CD8-positive, alpha-beta memory T cell (primary cell): ENCODE measurements around the gene OTOA. TPM values are rescaled to one million over a fixed set of nuclear protein-coding genes. Genes with fewer than 3 reads are reported as not detected.
"Not testable (repeated sequence)": the region's sequence is repeated elsewhere in the genome, so short reads cannot be mapped to it uniquely, and the experiment has no call there.

Experiments
- CTCF ChIA-PET: fragments of 350-600 bp; sonication (Branson Sonifier 250); formaldehyde crosslinking; loops from one replicate; lab custom pipeline; 2021; ENCODE audit warnings: antibody characterized with exemption; lab: Charles Lee
- POLR2A ChIA-PET: fragments of 350-600 bp; sonication (Branson Sonifier 250); formaldehyde crosslinking; loops from one replicate; lab custom pipeline; 2021; ENCODE audit warnings: antibody characterized with exemption; lab: Charles Lee
- DNase-seq, 5 donors: peaks; one replicate each; pipeline versions ENCODE4 v3.0.0 to v3.0.0-alpha.2; 2020 to 2022; ENCODE audit warnings: mixed read lengths in 1 of 5
- H3K27ac ChIP-seq: one replicate; pipeline ENCODE4 v1.7.0; 2013; ENCODE audit warnings: low read depth, mild to moderate bottlenecking, low read length, moderate library complexity
- H3K27me3 ChIP-seq: 2 replicates; pipeline ENCODE4 v1.7.0; 2013; ENCODE audit warnings: low read length, mild to moderate bottlenecking; ENCODE audit not compliant: insufficient read depth, poor library complexity, severe bottlenecking
- H3K36me3 ChIP-seq: 2 replicates; pipeline ENCODE4 v1.7.0; 2013; ENCODE audit warnings: mild to moderate bottlenecking, low read length, moderate library complexity; ENCODE audit not compliant: insufficient read depth
- H3K4me1 ChIP-seq: 2 replicates; pipeline ENCODE4 v1.7.0; 2013; ENCODE audit warnings: mild to moderate bottlenecking, low read length, moderate library complexity; ENCODE audit not compliant: insufficient read depth
- H3K4me3 ChIP-seq: 2 replicates; pipeline ENCODE4 v1.7.0; 2013; ENCODE audit warnings: mild to moderate bottlenecking, low read length
- H3K9me3 ChIP-seq: 2 replicates; pipeline ENCODE4 v1.7.0; 2013; ENCODE audit warnings: mild to moderate bottlenecking, low read length
- H3K27ac Mint-ChIP-seq, 8 donors: one replicate each; pipeline ENCODE4 v1.8.0; 2020 to 2021; ENCODE audit warnings: mixed read lengths in 8 of 8, mild to moderate bottlenecking in 6 of 8, inconsistent platforms in 3 of 8, moderate library complexity in 3 of 8
- H3K27me3 Mint-ChIP-seq, 2 donors: one replicate each; pipeline ENCODE4 v1.8.0; 2020 to 2021; ENCODE audit warnings: mixed read lengths in 2 of 2, mild to moderate bottlenecking in 1 of 2, moderate library complexity in 1 of 2
- H3K36me3 Mint-ChIP-seq, 3 donors: one replicate each; pipeline ENCODE4 v1.8.0; 2020 to 2021; ENCODE audit warnings: mixed read lengths in 3 of 3, inconsistent platforms in 1 of 3, mild to moderate bottlenecking in 1 of 3
- H3K4me1 Mint-ChIP-seq, 3 donors: one replicate each; pipeline ENCODE4 v1.8.0; 2020 to 2021; ENCODE audit warnings: mixed read lengths in 3 of 3, inconsistent platforms in 1 of 3, mild to moderate bottlenecking in 1 of 3
- H3K4me3 Mint-ChIP-seq, 7 donors: one replicate each; pipeline ENCODE4 v1.8.0; 2020 to 2021; ENCODE audit warnings: mixed read lengths in 7 of 7, mild to moderate bottlenecking in 6 of 7, moderate library complexity in 4 of 7, inconsistent platforms in 2 of 7
- H3K9me3 Mint-ChIP-seq, 5 donors: one replicate each; pipeline ENCODE4 v1.8.0; 2020 to 2022; ENCODE audit warnings: mixed read lengths in 5 of 5, mild to moderate bottlenecking in 3 of 5, moderate library complexity in 2 of 5, inconsistent platforms in 1 of 5
- polyA plus RNA-seq: library from polyadenylated mRNA; unstranded; fragments of 300-500 nt; fragmentation: Illumina TruSeq; gene quantifications from one replicate; pipeline ENCODE4 v1.2.3, GENCODE V29; 2021
- total RNA-seq, 2 experiments: library from RNA; stranded (reverse); gene quantifications; one replicate each; pipeline ENCODE4 v1.2.3, GENCODE V29; 2021

The OTOA gene
- total and polyA plus RNA-seq, 3 experiments from 2014 or later: 0.09 TPM; not detected in 1

- Mint-ChIP-seq H3K27ac (peak overlapping the region in 2 of 8 donors; percentile 42 to 54), H3K36me3 (peaks cover 0 to 19% (median 2%) of the 10 kb centered on the region in 3 donors), H3K4me1 (peaks cover 47 to 69% (median 60%) of the 10 kb centered on the region in 3 donors)
- H3K27me3 Mint-ChIP-seq, H3K36me3 ChIP-seq, H3K4me3 ChIP-seq, H3K9me3 ChIP-seq, H3K9me3 Mint-ChIP-seq, H3K27me3 ChIP-seq, POLR2A ChIA-PET, H3K27ac ChIP-seq, H3K4me3 Mint-ChIP-seq, DNase-seq: not testable (repeated sequence)
- H3K4me1 ChIP-seq: peaks cover 45% of the 10 kb centered on the region
- CTCF ChIA-PET: interaction anchor here (1.1 to 2.8 kb wide), 2 partner anchors 8 to 11 kb away, joined by 5 to 23 read pairs; no protein-coding TSS in a partner anchor
Measured at GRCh38 chr16:21649826-21650406, 13.9 kb upstream of the OTOA start.

GRCh38 chr16:21650521-21650920 is 13.2 kb upstream of the OTOA start:
- Mint-ChIP-seq H3K4me3 (no peak overlapping the region), H3K9me3 (no peaks in the 10 kb centered on the region)
- no peak overlapping the region for H3K4me3 ChIP-seq

GRCh38 chr16:21651515-21651914 is 12.3 kb upstream of the OTOA start:
- H3K36me3 ChIP-seq: peaks cover 8% of the 10 kb centered on the region
- Mint-ChIP-seq H3K4me3 (no peak overlapping the region), H3K27me3 (no peaks in the 10 kb centered on the region), H3K9me3 (no peaks in the 10 kb centered on the region), H3K36me3 (peaks cover 0 to 31% (median 2%) of the 10 kb centered on the region in 3 donors), H3K27ac (peak overlapping the region in 3 of 8 donors; percentile 7 to 87 (median 50)), H3K4me1 (peaks cover 34 to 57% (median 48%) of the 10 kb centered on the region in 3 donors)
- ChIA-PET CTCF (interaction anchor here (0.8 to 1.4 kb wide), 3 partner anchors 11 to 57 kb away, joined by 3 to 6 read pairs (median 5); no protein-coding TSS in a partner anchor), POLR2A (no interaction called here)
- no peaks in the 10 kb centered on the region for H3K9me3 ChIP-seq
- no peak for DNase-seq
- H3K4me1 ChIP-seq: peaks cover 33% of the 10 kb centered on the region
- H3K4me3 ChIP-seq: no peak overlapping the region
- H3K27me3 ChIP-seq: no peaks in the 10 kb centered on the region
- H3K27ac ChIP-seq: no peak overlapping the region

More at GRCh38 chr16:21650521-21650920, 13.2 kb upstream of the OTOA start:
- H3K9me3 ChIP-seq: no peaks in the 10 kb centered on the region
- peaks cover 5% of the 10 kb centered on the region for H3K36me3 ChIP-seq
- Mint-ChIP-seq H3K36me3 (peaks cover 0 to 22% (median 2%) of the 10 kb centered on the region in 3 donors), H3K27me3 (no peaks in the 10 kb centered on the region), H3K27ac (peak overlapping the region in 2 of 8 donors; percentile 23 to 28), H3K4me1 (peaks cover 43 to 63% (median 54%) of the 10 kb centered on the region in 3 donors)
- POLR2A ChIA-PET: no interaction called here
- H3K4me1 ChIP-seq: peaks cover 43% of the 10 kb centered on the region
- DNase-seq: no peak
- CTCF ChIA-PET: interaction anchor here (1.1 kb wide), 1 partner anchor 10 kb away, joined by 5 read pairs; no protein-coding TSS in a partner anchor
- H3K27me3 ChIP-seq: no peaks in the 10 kb centered on the region
- H3K27ac ChIP-seq: no peak overlapping the region

GRCh38 chr16:21652453-21652852 is 11.3 kb upstream of the OTOA start, which contains the start of gene IGSF6:
Gene IGSF6, minus strand, starts transcription at chr16:21652608. Its CDS starts 10 bp downstream, at chr16:21652598.
- Histone ChIP-seq H3K27me3 (no peaks in the 10 kb centered on the region), H3K4me3 (no peak within 1 kb of the TSS), H3K36me3 (peaks cover 8% of the 10 kb centered on the region), H3K27ac (no peak within 1 kb of the TSS), H3K4me1 (peaks cover 32% of the 10 kb centered on the region), H3K9me3 (no peaks in the 10 kb centered on the region)
- Mint-ChIP-seq H3K27ac (peak within 1 kb of the TSS in 5 of 8 donors; percentile 38 to 87 (median 50)), H3K4me3 (no peak within 1 kb of the TSS), H3K36me3 (peaks cover 0 to 36% (median 3%) of the 10 kb centered on the region in 3 donors), H3K9me3 (no peaks in the 10 kb centered on the region), H3K27me3 (no peaks in the 10 kb centered on the region), H3K4me1 (peaks cover 32 to 57% (median 48%) of the 10 kb centered on the region in 3 donors)
- ChIA-PET CTCF (interaction anchor here (1.4 kb wide), 1 partner anchor 56 kb away, joined by 6 read pairs; no protein-coding TSS in a partner anchor), POLR2A (interaction anchor here (0.5 kb wide), 1 partner anchor 54 kb away, joined by 3 read pairs; no protein-coding TSS in a partner anchor)
- DNase-seq: no peak

- no peak for DNase-seq
- H3K27ac ChIP-seq: no peak overlapping the region
- CTCF ChIA-PET: no interaction called here
- no peaks in the 10 kb centered on the region for H3K9me3 ChIP-seq
- H3K4me3 ChIP-seq: no peak overlapping the region
- Mint-ChIP-seq H3K4me3 (peak overlapping the region in 1 of 7 donors; percentile 36), H3K9me3 (no peaks in the 10 kb centered on the region), H3K27me3 (no peaks in the 10 kb centered on the region), H3K27ac (peak overlapping the region in 5 of 8 donors; percentile 26 to 50 (median 42)), H3K4me1 (peaks cover 27 to 55% (median 47%) of the 10 kb centered on the region in 3 donors), H3K36me3 (peaks cover 0 to 36% (median 3%) of the 10 kb centered on the region in 3 donors)
- POLR2A ChIA-PET: no interaction called here
- H3K36me3 ChIP-seq: peaks cover 8% of the 10 kb centered on the region
- H3K27me3 ChIP-seq: no peaks in the 10 kb centered on the region
- H3K4me1 ChIP-seq: peaks cover 23% of the 10 kb centered on the region
Measured at GRCh38 chr16:21653571-21653970, 10.2 kb upstream of the OTOA start.

GRCh38 chr16:21654466-21654865 is 9.3 kb upstream of the OTOA start:
- Mint-ChIP-seq H3K27ac (peak overlapping the region in 5 of 8 donors; percentile 21 to 81 (median 55)), H3K4me3 (no peak overlapping the region), H3K4me1 (peaks cover 21 to 48% (median 44%) of the 10 kb centered on the region in 3 donors), H3K36me3 (peaks cover 0 to 36% (median 3%) of the 10 kb centered on the region in 3 donors), H3K9me3 (no peaks in the 10 kb centered on the region), H3K27me3 (no peaks in the 10 kb centered on the region)
- H3K4me3 ChIP-seq: no peak overlapping the region
- peaks cover 8% of the 10 kb centered on the region for H3K36me3 ChIP-seq
- H3K27me3 ChIP-seq: no peaks in the 10 kb centered on the region
- peaks cover 15% of the 10 kb centered on the region for H3K4me1 ChIP-seq
- ChIA-PET POLR2A (interaction anchor here (0.6 kb wide), 1 partner anchor 431 kb away, joined by 3 read pairs; no protein-coding TSS in a partner anchor), CTCF (no interaction called here)
- no peak overlapping the region for H3K27ac ChIP-seq
- DNase-seq: no peak
- no peaks in the 10 kb centered on the region for H3K9me3 ChIP-seq

- Mint-ChIP-seq H3K27ac (peak overlapping the region in 2 of 8 donors; percentile 21 to 55), H3K4me3 (no peak overlapping the region), H3K4me1 (peaks cover 22 to 51% (median 44%) of the 10 kb centered on the region in 3 donors), H3K27me3 (no peaks in the 10 kb centered on the region), H3K9me3 (no peaks in the 10 kb centered on the region), H3K36me3 (peaks cover 0 to 36% (median 5%) of the 10 kb centered on the region in 3 donors)
- no peaks in the 10 kb centered on the region for H3K9me3 ChIP-seq
- no peak overlapping the region for H3K27ac ChIP-seq
- peaks cover 8% of the 10 kb centered on the region for H3K36me3 ChIP-seq
- DNase-seq: no peak
- peaks cover 15% of the 10 kb centered on the region for H3K4me1 ChIP-seq
- POLR2A ChIA-PET: no interaction called here
- CTCF ChIA-PET: interaction anchor here (7.7 kb wide), 1 partner anchor 55 kb away, joined by 103 read pairs; no protein-coding TSS in a partner anchor
- no peak overlapping the region for H3K4me3 ChIP-seq
- H3K27me3 ChIP-seq: no peaks in the 10 kb centered on the region
Measured at GRCh38 chr16:21654881-21655280, 8.9 kb upstream of the OTOA start.
